Activated T-helper 2 cell treated with anti-CD3 and anti-CD28 coated beads, Interferon-gamma antibody, Interleukin-2, Interleukin-4, amounts not matched to agents 10 μg/mL and 5 μg/mL and 100 μg/mL, durations not matched to agents 14 hours and 24 hours and 36 hours (primary cell): Measurements from ENCODE around the gene EMP1. TPM values are rescaled to one million over a fixed set of nuclear protein-coding genes. Genes with fewer than 3 reads are reported as not detected.

Source experiments
- DNase-seq: peaks from one replicate; pipeline ENCODE4 v3.0.0; 2021; ENCODE audit warnings: low spot score
- H3K27ac Mint-ChIP-seq: one replicate; pipeline ENCODE4 v1.8.0; 2021; ENCODE audit warnings: mixed read lengths
- H3K27me3 Mint-ChIP-seq: one replicate; pipeline ENCODE4 v1.8.0; 2021; ENCODE audit warnings: low read depth, mixed read lengths
- H3K36me3 Mint-ChIP-seq: one replicate; pipeline ENCODE4 v1.8.0; 2021; ENCODE audit warnings: low read depth, mixed read lengths
- H3K4me1 Mint-ChIP-seq: one replicate; pipeline ENCODE4 v1.8.0; 2021; ENCODE audit warnings: low read depth, mixed read lengths
- H3K4me3 Mint-ChIP-seq: one replicate; pipeline ENCODE4 v1.8.0; 2021; ENCODE audit warnings: low read depth, mild to moderate bottlenecking, moderate library complexity, mixed read lengths
- H3K9me3 Mint-ChIP-seq: one replicate; pipeline ENCODE4 v1.8.0; 2021; ENCODE audit warnings: mixed read lengths
- intact Hi-C: fragments of 100-400 bp; cut with micrococcal nuclease; formaldehyde crosslinking; loops from one replicate; pipeline ENCODE4 v1.15.1; 2023
- total RNA-seq: library from RNA; stranded (reverse); gene quantifications from 2 replicates; pipeline ENCODE4 v1.2.3, GENCODE V29; 2022

Gene EMP1, protein sequence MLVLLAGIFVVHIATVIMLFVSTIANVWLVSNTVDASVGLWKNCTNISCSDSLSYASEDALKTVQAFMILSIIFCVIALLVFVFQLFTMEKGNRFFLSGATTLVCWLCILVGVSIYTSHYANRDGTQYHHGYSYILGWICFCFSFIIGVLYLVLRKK
- total RNA-seq = 9.5 and 10.2 TPM in 2 replicates

DNA sequence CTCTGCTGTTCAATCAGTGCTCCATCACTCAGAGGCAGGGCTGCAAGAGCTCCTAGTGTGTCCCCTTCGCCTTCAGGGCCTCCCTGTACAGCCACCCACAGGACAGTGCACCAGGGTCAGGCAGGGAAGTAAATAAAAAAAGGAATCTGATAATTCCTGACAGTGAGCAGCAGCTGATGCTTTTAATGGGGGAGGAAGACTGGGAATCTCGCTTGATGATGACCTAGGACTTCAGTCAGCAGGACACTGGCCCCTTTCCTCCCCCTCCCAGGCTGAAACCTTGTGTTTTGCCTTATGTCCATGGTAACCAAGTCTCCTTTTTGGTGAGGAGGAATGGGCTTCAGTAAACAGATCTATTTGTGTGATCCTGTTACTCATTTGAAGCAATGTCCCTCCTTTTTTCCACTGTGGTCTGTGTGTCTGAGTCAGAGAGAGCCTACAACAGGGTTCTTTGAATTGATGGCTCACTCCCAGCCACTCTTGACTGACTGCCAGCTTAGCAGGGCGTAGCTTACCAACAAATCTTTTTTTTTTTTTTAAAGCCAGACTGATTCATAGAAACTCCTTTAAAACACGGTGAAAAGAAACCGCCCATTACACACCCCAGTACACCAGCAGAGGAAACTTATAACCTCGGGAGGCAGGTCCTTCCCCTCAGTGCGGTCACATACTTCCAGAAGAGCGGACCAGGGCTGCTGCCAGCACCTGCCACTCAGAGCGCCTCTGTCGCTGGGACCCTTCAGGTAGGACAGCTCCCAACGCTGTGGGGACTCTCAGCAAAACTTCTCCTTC, at the start of gene EMP1:
TSS of gene EMP1 (plus strand) at position 597 of the 792 bp plus-strand sequence. CDS start 14,785 bp downstream, outside the sequence.
- intact Hi-C loops = loop anchor here (1.0 to 10.0 kb wide), 6 partner anchors 10 to 409 kb away; partner anchors contain the start of gene APOLD1
- peak within 1 kb of the TSS; percentile 78 for H3K4me3 Mint-ChIP-seq
- H3K4me1 Mint-ChIP-seq = peaks cover 24% of the 10 kb centered on the region
- no peaks in the 10 kb centered on the region for H3K36me3 Mint-ChIP-seq
- no peaks in the 10 kb centered on the region for H3K9me3 Mint-ChIP-seq
- H3K27me3 Mint-ChIP-seq = peaks cover 25% of the 10 kb centered on the region
- DNase-seq = peak; percentile 65
- H3K27ac Mint-ChIP-seq = peak within 1 kb of the TSS; percentile 79

DNA sequence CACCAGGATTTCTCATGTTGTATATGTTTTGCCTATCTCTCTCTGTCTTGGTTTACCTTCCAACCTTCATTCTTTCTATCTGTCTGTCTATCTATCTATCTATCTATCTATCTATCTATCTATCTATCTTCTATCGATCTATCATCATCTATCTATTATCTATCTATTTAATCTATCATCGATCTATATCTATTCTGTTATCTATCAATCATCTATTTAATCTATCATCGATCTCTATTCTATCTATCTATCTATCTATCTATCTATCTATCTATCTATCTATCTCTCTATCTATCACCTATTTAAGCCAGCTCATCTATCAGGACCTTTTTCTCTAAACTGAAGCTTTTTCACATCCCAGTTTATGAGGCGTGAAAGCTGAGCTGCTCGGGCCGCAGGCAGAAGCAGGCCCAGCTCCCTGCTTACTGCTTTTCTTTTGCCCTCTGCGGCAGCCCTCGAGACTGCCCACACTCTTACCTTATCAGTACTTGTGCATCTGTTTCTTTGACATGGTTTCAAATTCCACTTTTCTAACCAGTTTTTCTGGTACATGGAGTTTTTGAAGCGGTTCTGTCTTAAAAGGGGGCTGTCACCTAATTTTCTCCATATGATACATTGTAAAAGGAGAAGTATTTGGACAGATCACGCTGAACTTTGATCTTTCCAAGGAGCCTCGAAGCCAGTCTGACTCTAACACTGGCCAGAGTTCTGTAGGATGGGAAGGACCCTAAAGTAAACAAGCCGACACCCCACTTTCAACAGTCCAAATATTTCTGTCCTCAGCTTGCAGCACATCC, 48.6 kb upstream of the EMP1 start:
- Mint-ChIP-seq H3K27ac (no peak overlapping the region), H3K36me3 (no peaks in the 10 kb centered on the region), H3K27me3 (peaks cover 21% of the 10 kb centered on the region), H3K9me3 (no peaks in the 10 kb centered on the region), H3K4me1 (peaks cover 11% of the 10 kb centered on the region), H3K4me3 (no peak overlapping the region)
- intact Hi-C loops = no loop called here
- no peak for DNase-seq

DNA sequence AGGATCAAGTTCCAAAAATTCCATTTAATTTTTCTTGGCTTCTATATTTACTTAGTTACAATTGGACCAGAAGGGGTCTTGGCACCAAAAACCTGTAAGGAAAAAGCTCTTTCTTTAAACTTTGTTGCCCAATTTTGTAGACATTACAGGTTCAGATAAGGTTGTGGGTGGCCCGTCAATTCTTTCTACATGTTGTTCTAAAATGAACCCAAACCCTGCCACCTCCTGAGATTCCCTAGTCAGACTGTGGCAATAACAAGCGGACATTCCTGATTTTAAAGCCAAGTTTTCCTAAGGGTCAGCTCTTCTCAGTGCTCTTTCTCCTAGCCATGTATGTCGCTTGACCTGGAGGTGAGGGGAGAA, 48.1 kb upstream of the EMP1 start:
- Mint-ChIP-seq H3K9me3 (no peaks in the 10 kb centered on the region), H3K27me3 (peaks cover 22% of the 10 kb centered on the region), H3K4me1 (peaks cover 11% of the 10 kb centered on the region), H3K4me3 (no peak overlapping the region), H3K36me3 (no peaks in the 10 kb centered on the region), H3K27ac (no peak overlapping the region)
- intact Hi-C loops = no loop called here
- no peak for DNase-seq

DNA sequence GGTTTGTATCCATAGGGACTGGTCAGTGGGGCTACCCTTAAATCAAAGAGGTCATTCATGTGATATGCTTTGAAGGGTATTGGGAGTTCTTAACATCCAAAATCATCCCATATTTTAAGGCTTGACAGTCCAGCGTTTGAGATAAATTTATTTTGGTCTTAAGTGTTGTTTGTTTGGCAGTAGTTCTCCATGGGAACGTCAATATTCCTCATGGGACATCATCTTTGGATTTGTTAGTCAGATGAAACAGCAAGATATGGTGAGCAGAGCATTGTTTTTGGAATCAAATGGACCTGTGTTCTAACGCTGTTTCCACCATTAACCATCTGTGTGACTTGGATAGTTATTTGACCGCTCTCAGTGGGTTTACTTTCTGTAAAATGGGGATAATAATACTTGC, 47.1 kb upstream of the EMP1 start:
- H3K4me3 Mint-ChIP-seq = no peak overlapping the region
- peaks cover 3% of the 10 kb centered on the region for H3K4me1 Mint-ChIP-seq
- H3K27ac Mint-ChIP-seq = no peak overlapping the region
- intact Hi-C loops = no loop called here
- H3K9me3 Mint-ChIP-seq = no peaks in the 10 kb centered on the region
- no peak for DNase-seq
- no peaks in the 10 kb centered on the region for H3K36me3 Mint-ChIP-seq
- peaks cover 26% of the 10 kb centered on the region for H3K27me3 Mint-ChIP-seq

DNA sequence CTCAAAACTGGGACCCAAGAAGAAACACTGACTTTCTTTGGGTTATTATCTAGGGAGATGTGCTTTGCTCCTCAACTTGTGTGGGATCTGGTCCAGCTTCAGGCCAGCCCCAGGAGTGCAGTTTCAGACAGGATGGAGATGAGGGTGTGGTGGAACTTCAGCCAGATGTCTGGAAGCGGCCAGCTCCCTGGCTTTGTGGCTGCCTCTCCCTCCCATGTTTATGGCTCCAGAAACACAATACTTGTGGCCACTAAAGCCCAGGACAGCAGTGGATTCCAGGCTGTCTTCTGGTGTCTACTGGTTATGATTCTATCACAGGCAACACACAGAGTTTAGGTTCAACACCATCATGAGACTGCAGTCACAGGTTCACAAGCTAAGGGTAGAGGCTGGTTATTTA, 44.2 kb upstream of the EMP1 start:
- no peak overlapping the region for H3K4me3 Mint-ChIP-seq
- no peaks in the 10 kb centered on the region for H3K36me3 Mint-ChIP-seq
- no peaks in the 10 kb centered on the region for H3K4me1 Mint-ChIP-seq
- no peaks in the 10 kb centered on the region for H3K9me3 Mint-ChIP-seq
- H3K27ac Mint-ChIP-seq = no peak overlapping the region
- intact Hi-C loops = no loop called here
- peaks cover 30% of the 10 kb centered on the region for H3K27me3 Mint-ChIP-seq
- no peak for DNase-seq

DNA sequence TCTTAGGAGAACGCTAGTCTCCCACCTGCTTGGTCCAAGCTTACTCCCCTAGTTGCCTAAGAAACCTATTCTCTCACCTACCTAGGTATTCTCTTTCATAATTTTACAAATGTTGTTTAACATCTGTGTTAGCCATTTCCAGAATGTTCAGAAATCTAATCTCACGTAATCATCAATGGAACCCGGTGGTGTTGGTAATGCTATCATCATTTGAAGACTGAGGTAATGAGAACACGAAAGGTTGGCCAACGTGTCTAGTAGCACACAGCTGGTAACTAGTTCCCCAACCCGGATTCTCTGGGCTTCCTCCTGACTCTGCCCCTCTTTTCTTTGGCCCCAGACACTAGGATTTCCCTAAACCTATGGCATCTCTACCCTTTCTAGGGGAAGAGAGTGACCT, 43.8 kb upstream of the EMP1 start:
- Mint-ChIP-seq H3K36me3 (no peaks in the 10 kb centered on the region), H3K4me3 (no peak overlapping the region), H3K27ac (no peak overlapping the region), H3K4me1 (no peaks in the 10 kb centered on the region), H3K9me3 (no peaks in the 10 kb centered on the region), H3K27me3 (peaks cover 32% of the 10 kb centered on the region)
- intact Hi-C loops = no loop called here
- DNase-seq = no peak

DNA sequence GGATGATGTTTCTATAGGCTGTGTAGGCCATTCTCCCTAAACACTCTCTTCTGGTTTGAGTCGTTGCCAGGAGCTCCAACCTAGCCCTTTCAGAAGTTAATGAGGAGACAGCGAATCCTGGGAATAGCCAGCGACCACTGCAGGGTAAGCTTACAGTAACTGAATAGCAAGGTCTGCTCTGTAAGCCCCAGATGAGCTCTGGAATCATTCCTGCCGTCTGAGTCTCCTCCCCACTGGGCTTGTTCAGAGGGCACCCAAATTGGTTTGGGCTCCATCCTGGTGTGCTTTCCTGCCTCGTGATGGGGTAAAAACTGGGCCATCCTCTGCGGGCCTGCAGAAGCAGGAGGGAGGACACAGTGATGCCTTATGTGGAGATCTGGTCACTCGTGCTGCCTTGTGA, 43.3 kb upstream of the EMP1 start:
- no peak for DNase-seq
- H3K4me3 Mint-ChIP-seq = no peak overlapping the region
- no peak overlapping the region for H3K27ac Mint-ChIP-seq
- H3K9me3 Mint-ChIP-seq = no peaks in the 10 kb centered on the region
- H3K27me3 Mint-ChIP-seq = peaks cover 34% of the 10 kb centered on the region
- H3K4me1 Mint-ChIP-seq = no peaks in the 10 kb centered on the region
- intact Hi-C loops = no loop called here
- no peaks in the 10 kb centered on the region for H3K36me3 Mint-ChIP-seq

DNA sequence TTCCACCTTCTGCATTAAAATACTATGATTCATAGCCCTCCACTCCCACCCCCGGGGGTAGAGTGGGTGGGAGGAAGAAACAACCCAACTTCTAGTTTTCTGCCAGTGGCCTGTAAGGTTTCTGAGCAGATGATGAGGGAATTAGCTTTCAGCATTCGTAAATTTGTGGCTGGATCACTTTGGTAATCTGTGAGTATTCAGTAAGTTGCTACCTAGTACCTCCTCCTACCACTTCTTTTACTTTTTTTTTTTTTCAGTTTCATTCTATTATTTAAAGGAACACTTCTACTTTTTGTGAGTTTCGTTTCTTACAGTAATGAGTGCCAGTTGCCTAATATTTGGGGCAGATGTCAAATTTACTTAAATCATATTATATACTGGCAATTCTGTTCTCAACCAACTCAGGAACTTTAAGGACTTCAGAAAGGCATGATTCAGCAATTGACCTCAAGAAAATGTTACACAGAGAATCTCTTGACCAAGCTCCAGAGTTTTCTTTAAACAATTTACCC, 42.4 kb upstream of the EMP1 start:
- no peaks in the 10 kb centered on the region for H3K36me3 Mint-ChIP-seq
- no peak for DNase-seq
- peaks cover 33% of the 10 kb centered on the region for H3K27me3 Mint-ChIP-seq
- intact Hi-C loops = no loop called here
- H3K4me1 Mint-ChIP-seq = no peaks in the 10 kb centered on the region
- H3K4me3 Mint-ChIP-seq = no peak overlapping the region
- no peaks in the 10 kb centered on the region for H3K9me3 Mint-ChIP-seq
- no peak overlapping the region for H3K27ac Mint-ChIP-seq

DNA sequence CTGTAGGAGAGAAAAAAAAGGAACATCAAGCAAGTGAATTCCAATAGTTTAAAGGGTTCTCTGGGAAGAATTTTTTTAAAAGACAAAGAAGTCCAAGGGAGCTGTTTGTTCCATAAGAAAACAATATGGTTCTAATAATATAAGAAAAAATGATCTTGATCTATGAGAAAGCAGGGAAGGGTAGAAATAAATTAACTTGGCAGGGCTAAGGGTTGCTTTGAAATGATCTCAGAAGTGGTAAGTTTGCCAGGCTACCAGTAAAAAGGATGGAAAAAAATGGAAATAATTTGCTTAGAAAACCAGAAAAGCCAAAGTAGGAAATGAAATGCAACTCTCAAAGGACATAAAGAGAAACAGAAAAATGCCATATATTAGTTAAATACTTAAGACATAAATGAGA, 41.7 kb upstream of the EMP1 start:
- peaks cover 28% of the 10 kb centered on the region for H3K27me3 Mint-ChIP-seq
- no peaks in the 10 kb centered on the region for H3K36me3 Mint-ChIP-seq
- intact Hi-C loops = no loop called here
- H3K4me1 Mint-ChIP-seq = no peaks in the 10 kb centered on the region
- H3K4me3 Mint-ChIP-seq = no peak overlapping the region
- DNase-seq = no peak
- H3K9me3 Mint-ChIP-seq = no peaks in the 10 kb centered on the region
- no peak overlapping the region for H3K27ac Mint-ChIP-seq

DNA sequence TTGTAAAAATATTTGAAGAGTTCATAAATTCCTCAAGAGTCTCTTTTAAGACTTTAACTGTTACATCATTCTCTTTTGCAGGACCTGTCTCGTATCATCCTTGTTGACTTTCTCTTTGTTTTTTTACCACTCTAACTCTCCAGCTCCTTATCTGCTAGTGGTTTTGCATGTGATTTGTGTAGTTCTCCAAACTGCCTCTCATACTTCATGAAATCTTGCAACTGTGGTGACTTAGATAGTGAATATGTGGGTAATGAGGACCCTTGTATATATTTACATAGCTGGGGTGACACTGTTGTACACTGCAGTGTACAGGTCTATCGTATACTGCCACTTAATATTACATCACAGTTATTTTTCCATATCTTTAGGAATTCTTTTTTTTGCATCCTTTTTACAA, 40.2 kb upstream of the EMP1 start:
- Mint-ChIP-seq H3K9me3 (no peaks in the 10 kb centered on the region), H3K27me3 (peaks cover 24% of the 10 kb centered on the region), H3K4me1 (no peaks in the 10 kb centered on the region), H3K4me3 (no peak overlapping the region), H3K36me3 (no peaks in the 10 kb centered on the region), H3K27ac (no peak overlapping the region)
- no peak for DNase-seq
- intact Hi-C loops = no loop called here

DNA sequence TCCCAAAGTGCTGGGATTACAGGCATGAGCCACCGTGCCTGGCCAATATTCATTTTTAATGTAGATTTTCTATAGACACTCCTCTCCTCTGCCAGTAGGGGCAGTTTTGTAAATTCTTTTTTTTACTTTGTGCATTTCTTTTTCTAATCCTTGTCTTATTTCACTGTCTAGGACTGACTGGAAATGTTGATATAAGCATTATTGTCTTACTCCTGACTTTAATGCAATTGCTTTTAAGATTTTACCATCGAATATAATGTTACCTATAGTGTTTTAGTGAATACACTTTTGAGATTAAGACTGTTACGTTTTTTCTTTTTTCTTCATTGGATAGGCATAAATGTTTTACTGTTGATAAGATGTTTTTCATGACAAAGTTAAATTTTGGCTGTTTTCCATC, 35.4 kb upstream of the EMP1 start:
- Mint-ChIP-seq H3K36me3 (no peaks in the 10 kb centered on the region), H3K27me3 (peaks cover 11% of the 10 kb centered on the region), H3K4me3 (no peak overlapping the region), H3K27ac (no peak overlapping the region), H3K9me3 (no peaks in the 10 kb centered on the region), H3K4me1 (peaks cover 19% of the 10 kb centered on the region)
- no peak for DNase-seq
- intact Hi-C loops = no loop called here

DNA sequence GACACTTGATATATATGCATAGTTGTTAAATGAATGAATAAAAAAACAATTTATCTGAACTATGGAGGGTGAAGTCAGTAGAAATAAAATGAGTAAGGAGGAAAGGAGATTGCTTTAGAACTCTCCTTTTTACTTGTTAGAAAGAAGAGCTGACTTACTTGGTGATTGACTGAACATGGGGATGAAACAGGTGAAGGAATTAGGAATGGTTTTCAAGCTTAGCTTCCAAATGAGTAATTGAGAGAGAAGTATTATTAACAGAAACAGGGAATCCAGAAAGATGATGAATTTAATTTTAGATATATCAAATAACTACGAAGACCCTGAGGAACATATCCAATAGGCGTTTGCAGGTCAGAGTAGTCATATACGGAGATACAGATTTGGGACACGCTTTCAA, 33.6 kb upstream of the EMP1 start:
- Mint-ChIP-seq H3K4me1 (peaks cover 21% of the 10 kb centered on the region), H3K27me3 (peaks cover under 1% of the 10 kb centered on the region), H3K36me3 (no peaks in the 10 kb centered on the region), H3K4me3 (no peak overlapping the region), H3K9me3 (peaks cover 3% of the 10 kb centered on the region), H3K27ac (no peak overlapping the region)
- DNase-seq = no peak
- intact Hi-C loops = no loop called here
